ENCODE results near the gene GPR27. TPM values are rescaled to one million over a fixed set of nuclear protein-coding genes. Genes with fewer than 3 reads are reported as not detected.

The GPR27 gene
- total and polyA plus RNA-seq, 4 donors = 0.09 to 0.65 (median 0.17) TPM; not detected in 1

- H3K27ac ChIP-seq (ENCODE audit: low read depth in 1 of 2, low read length in 2 of 2) = no peak overlapping the region
- H3K36me3 ChIP-seq (ENCODE audit: control insufficient read depth in 4 of 4, insufficient read depth in 3 of 4, low read depth in 1 of 4, low read length in 3 of 4) = no peaks in the 10 kb centered on the region
- H3K4me1 ChIP-seq (ENCODE audit: control insufficient read depth in 4 of 4, insufficient read depth in 4 of 4, low read length in 3 of 4) = peaks cover 0 to 23% (median 13%) of the 10 kb centered on the region in 4 donors
- H3K9me3 ChIP-seq (ENCODE audit: control insufficient read depth in 4 of 4, low read length in 3 of 4) = no peaks in the 10 kb centered on the region
- TF ChIP-seq RXRA (IDR thresholded peaks at IDR 0.05) (no peak), HNF4G (IDR thresholded peaks at IDR 0.05) (no peak)
- WGBS = 91% methylated on average over 1 of the region's 1 CpG
- H3K4me3 ChIP-seq (ENCODE audit: low read depth in 1 of 3, low read length in 3 of 3) = no peak overlapping the region
- no peaks in the 10 kb centered on the region for H3K27me3 ChIP-seq (ENCODE audit: control insufficient read depth in 4 of 4, insufficient read depth in 4 of 4, low read length in 3 of 4)
- no peak overlapping the region for H3K9ac ChIP-seq (ENCODE audit: low read depth in 1 of 2, low read length in 2 of 2)
- no peak for DNase-seq (ENCODE audit: low spot score)
These were observed 31.0 kb upstream of the GPR27 start for GRCh38 chr3:71722693-71723092.

- peak overlapping the region; percentile 77 to 87 (median 87) for H3K4me3 ChIP-seq (ENCODE audit: low read depth in 1 of 3, low read length in 3 of 3)
- no peak for DNase-seq (ENCODE audit: low spot score)
- H3K4me1 ChIP-seq (ENCODE audit: control insufficient read depth in 4 of 4, insufficient read depth in 4 of 4, low read length in 3 of 4) = peaks cover 0 to 23% (median 13%) of the 10 kb centered on the region in 4 donors
- no peaks in the 10 kb centered on the region for H3K36me3 ChIP-seq (ENCODE audit: control insufficient read depth in 4 of 4, insufficient read depth in 3 of 4, low read depth in 1 of 4, low read length in 3 of 4)
- H3K27ac ChIP-seq (ENCODE audit: low read depth in 1 of 2, low read length in 2 of 2) = no peak overlapping the region
- 31% methylated on average over 6 of the region's 6 CpGs for WGBS
- no peaks in the 10 kb centered on the region for H3K27me3 ChIP-seq (ENCODE audit: control insufficient read depth in 4 of 4, insufficient read depth in 4 of 4, low read length in 3 of 4)
- no peaks in the 10 kb centered on the region for H3K9me3 ChIP-seq (ENCODE audit: control insufficient read depth in 4 of 4, low read length in 3 of 4)
- H3K9ac ChIP-seq (ENCODE audit: low read depth in 1 of 2, low read length in 2 of 2) = no peak overlapping the region
- peak; percentile 21 for TF ChIP-seq YY1 (IDR thresholded peaks at IDR 0.05)
- TF ChIP-seq NR2F2 (IDR thresholded peaks at IDR 0.05) = no peak
These were observed 30.0 kb upstream of the GPR27 start for GRCh38 chr3:71723452-71724170.

GRCh38 chr3:71724171-71724453 is 29.5 kb upstream of the GPR27 start:
- no peaks in the 10 kb centered on the region for H3K36me3 ChIP-seq (ENCODE audit: control insufficient read depth in 4 of 4, insufficient read depth in 3 of 4, low read depth in 1 of 4, low read length in 3 of 4)
- peak overlapping the region in 1 of 2 donors; percentile 62 for H3K9ac ChIP-seq (ENCODE audit: low read depth in 1 of 2, low read length in 2 of 2)
- peak overlapping the region; percentile 52 to 70 for H3K27ac ChIP-seq (ENCODE audit: low read depth in 1 of 2, low read length in 2 of 2)
- DNase-seq (ENCODE audit: low spot score) = no peak
- H3K4me3 ChIP-seq (ENCODE audit: low read depth in 1 of 3, low read length in 3 of 3) = peak overlapping the region; percentile 77 to 87 (median 87)
- H3K4me1 ChIP-seq (ENCODE audit: control insufficient read depth in 4 of 4, insufficient read depth in 4 of 4, low read length in 3 of 4) = peaks cover 0 to 23% (median 13%) of the 10 kb centered on the region in 4 donors
- TF ChIP-seq NR2F2 (IDR thresholded peaks at IDR 0.05) (no peak), SP1 (IDR thresholded peaks at IDR 0.05) (no peak)
- H3K9me3 ChIP-seq (ENCODE audit: control insufficient read depth in 4 of 4, low read length in 3 of 4) = no peaks in the 10 kb centered on the region
- H3K27me3 ChIP-seq (ENCODE audit: control insufficient read depth in 4 of 4, insufficient read depth in 4 of 4, low read length in 3 of 4) = no peaks in the 10 kb centered on the region

- Histone ChIP-seq H3K36me3 (ENCODE audit: control insufficient read depth in 4 of 4, insufficient read depth in 3 of 4, low read depth in 1 of 4, low read length in 3 of 4) (no peaks in the 10 kb centered on the region), H3K9me3 (ENCODE audit: control insufficient read depth in 4 of 4, low read length in 3 of 4) (no peaks in the 10 kb centered on the region), H3K9ac (ENCODE audit: low read depth in 1 of 2, low read length in 2 of 2) (peak overlapping the region; percentile 62 to 78), H3K4me3 (ENCODE audit: low read depth in 1 of 3, low read length in 3 of 3) (peak overlapping the region; percentile 77 to 87 (median 87)), H3K4me1 (ENCODE audit: control insufficient read depth in 4 of 4, insufficient read depth in 4 of 4, low read length in 3 of 4) (peaks cover 0 to 23% (median 13%) of the 10 kb centered on the region in 4 donors), H3K27ac (ENCODE audit: low read depth in 1 of 2, low read length in 2 of 2) (peak overlapping the region; percentile 52 to 70), H3K27me3 (ENCODE audit: control insufficient read depth in 4 of 4, insufficient read depth in 4 of 4, low read length in 3 of 4) (no peaks in the 10 kb centered on the region)
- under 1% methylated on average over 73 of the region's 73 CpGs for WGBS
- DNase-seq (ENCODE audit: low spot score) = no peak
- TF ChIP-seq RXRA (IDR thresholded peaks at IDR 0.05) = peak in 1 of 2 donors; percentile 12
- no peak for TF ChIP-seq ZBTB33 (IDR thresholded peaks at IDR 0.05)
These were observed 28.9 kb upstream of the GPR27 start for GRCh38 chr3:71724584-71725270.

Data from liver (tissue), 9 donors.